Endothelial cell (in vitro differentiated cells): ENCODE measurements around the gene RGS4. TPM values are rescaled to one million over a fixed set of nuclear protein-coding genes. Genes with fewer than 3 reads are reported as not detected.

Experiments used
- DNase-seq: peaks from one replicate; pipeline ENCODE4 v3.0.0; 2021; ENCODE audit warnings: low spot score
- H3K27ac Mint-ChIP-seq: one replicate; pipeline ENCODE4 v1.8.0; 2021; ENCODE audit warnings: mixed read lengths, inconsistent platforms; ENCODE audit not compliant: unreplicated experiment
- H3K27me3 Mint-ChIP-seq: one replicate; pipeline ENCODE4 v1.8.0; 2021; ENCODE audit warnings: mild to moderate bottlenecking, moderate library complexity, mixed read lengths, inconsistent platforms; ENCODE audit not compliant: unreplicated experiment
- H3K36me3 Mint-ChIP-seq: one replicate; pipeline ENCODE4 v1.8.0; 2021; ENCODE audit warnings: mild to moderate bottlenecking, low read depth, mixed read lengths, inconsistent platforms; ENCODE audit not compliant: unreplicated experiment
- H3K4me1 Mint-ChIP-seq: one replicate; pipeline ENCODE4 v1.8.0; 2021; ENCODE audit warnings: mild to moderate bottlenecking, mixed read lengths, inconsistent platforms; ENCODE audit not compliant: unreplicated experiment
- H3K4me3 Mint-ChIP-seq: one replicate; pipeline ENCODE4 v1.8.0; 2021; ENCODE audit warnings: mild to moderate bottlenecking, mixed read lengths, inconsistent platforms; ENCODE audit not compliant: unreplicated experiment
- H3K9me3 Mint-ChIP-seq: one replicate; pipeline ENCODE4 v1.8.0; 2021; ENCODE audit warnings: mixed read lengths, inconsistent platforms; ENCODE audit not compliant: unreplicated experiment
- total RNA-seq: library from RNA; stranded (reverse); fragmentation: NEBNext Ultra II Directional; extraction: Animal tissue kit (Norgen Biotek cat#: 25700); gene quantifications from one replicate; pipeline ENCODE4 v1.2.1, GENCODE V29; 2021; ENCODE audit not compliant: unreplicated experiment
- TF ChIP-seq, protein P1 (sequence below): fragments of 200-600 bp; sonication (generic); IDR thresholded peaks from one replicate; pipeline ENCODE4 v1.5.0; 2021; ENCODE audit warnings: antibody characterized with exemption; ENCODE audit not compliant: unreplicated experiment

The RGS4 gene
- total RNA-seq, 1 donor from 2014 or later = 15.2 TPM

DNA sequence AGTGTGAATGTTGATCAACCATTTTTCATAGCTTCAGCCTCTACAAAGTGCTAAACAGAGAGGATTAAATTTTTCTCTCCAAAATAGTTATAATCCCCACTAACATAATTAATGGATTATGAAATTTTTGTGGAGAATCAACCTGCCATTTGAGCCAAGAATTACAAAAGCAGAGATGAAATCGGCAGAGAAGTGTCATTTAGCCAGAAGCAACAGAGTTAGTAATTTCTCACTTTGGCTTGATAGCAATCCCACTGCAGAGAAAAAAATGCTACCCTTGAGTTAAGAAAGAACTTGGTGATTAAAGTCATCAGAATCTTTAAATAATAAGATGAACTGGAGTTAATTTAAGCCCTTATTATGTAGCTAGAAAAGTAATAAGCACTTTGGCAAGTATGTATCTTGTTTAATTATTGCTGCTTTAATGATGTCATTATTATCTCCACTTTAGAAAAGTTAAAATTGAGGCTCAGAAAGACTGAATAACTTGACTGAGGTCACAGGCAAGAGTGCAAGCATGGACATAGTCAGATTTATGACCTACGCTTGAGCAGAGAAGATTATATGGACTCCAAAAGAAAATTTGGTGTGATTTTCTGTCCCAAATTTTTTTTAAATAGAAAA, 37.3 kb downstream of the RGS4 start:
- DNase-seq = no peak
- H3K36me3 Mint-ChIP-seq = peaks cover 6% of the 10 kb centered on the region
- no peak overlapping the region for H3K27ac Mint-ChIP-seq
- H3K4me1 Mint-ChIP-seq = no peaks in the 10 kb centered on the region
- no peak overlapping the region for H3K4me3 Mint-ChIP-seq
- TF ChIP-seq, protein P1, sequence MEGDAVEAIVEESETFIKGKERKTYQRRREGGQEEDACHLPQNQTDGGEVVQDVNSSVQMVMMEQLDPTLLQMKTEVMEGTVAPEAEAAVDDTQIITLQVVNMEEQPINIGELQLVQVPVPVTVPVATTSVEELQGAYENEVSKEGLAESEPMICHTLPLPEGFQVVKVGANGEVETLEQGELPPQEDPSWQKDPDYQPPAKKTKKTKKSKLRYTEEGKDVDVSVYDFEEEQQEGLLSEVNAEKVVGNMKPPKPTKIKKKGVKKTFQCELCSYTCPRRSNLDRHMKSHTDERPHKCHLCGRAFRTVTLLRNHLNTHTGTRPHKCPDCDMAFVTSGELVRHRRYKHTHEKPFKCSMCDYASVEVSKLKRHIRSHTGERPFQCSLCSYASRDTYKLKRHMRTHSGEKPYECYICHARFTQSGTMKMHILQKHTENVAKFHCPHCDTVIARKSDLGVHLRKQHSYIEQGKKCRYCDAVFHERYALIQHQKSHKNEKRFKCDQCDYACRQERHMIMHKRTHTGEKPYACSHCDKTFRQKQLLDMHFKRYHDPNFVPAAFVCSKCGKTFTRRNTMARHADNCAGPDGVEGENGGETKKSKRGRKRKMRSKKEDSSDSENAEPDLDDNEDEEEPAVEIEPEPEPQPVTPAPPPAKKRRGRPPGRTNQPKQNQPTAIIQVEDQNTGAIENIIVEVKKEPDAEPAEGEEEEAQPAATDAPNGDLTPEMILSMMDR = no peak
- H3K27me3 Mint-ChIP-seq = peaks cover 2% of the 10 kb centered on the region
- H3K9me3 Mint-ChIP-seq = peaks cover 6% of the 10 kb centered on the region

DNA sequence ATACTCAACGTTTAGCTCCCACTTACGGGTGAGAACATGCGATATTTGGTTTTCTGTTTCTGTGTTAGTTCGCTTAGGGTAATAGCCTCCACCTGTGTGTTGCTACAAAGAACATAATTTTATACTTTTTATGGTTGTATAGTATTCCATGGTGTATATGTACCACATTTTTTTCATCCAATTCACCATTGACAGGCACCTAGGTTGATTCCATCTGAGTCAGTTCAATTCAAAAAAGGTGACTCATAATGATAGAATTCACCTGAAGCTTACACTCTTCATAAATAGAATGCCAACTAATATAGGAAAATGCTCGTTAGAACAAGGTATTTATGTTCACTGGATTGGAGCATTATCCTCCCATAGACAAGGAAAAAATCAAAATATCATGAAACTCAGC, 38.5 kb downstream of the RGS4 start:
- Mint-ChIP-seq H3K36me3 (peaks cover 6% of the 10 kb centered on the region), H3K27me3 (peaks cover 2% of the 10 kb centered on the region), H3K27ac (no peak overlapping the region), H3K9me3 (peaks cover 6% of the 10 kb centered on the region), H3K4me3 (no peak overlapping the region), H3K4me1 (no peaks in the 10 kb centered on the region)
- TF ChIP-seq, protein P1 = no peak
- no peak for DNase-seq

DNA sequence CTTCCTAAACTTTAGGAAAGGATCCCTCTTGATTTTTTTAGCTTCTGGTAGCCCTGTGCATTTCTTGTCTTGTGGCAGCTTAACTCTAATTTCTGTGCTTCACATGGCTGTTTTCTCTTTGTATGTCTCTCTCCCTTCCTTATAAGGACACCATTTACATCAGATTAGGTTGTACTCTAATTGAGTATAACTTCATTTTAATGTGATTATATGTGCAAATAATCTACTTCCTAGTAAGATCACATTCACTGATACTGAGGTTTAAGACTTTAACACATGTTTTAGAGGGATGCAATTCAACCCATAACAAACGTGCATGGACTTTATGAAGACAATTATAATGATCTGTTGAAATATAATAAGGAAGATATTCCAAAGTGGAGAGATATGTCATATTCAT, 46.7 kb downstream of the RGS4 start:
- Mint-ChIP-seq H3K27me3 (peaks cover 1% of the 10 kb centered on the region), H3K36me3 (no peaks in the 10 kb centered on the region), H3K4me3 (no peak overlapping the region), H3K9me3 (no peaks in the 10 kb centered on the region), H3K27ac (no peak overlapping the region), H3K4me1 (no peaks in the 10 kb centered on the region)
- TF ChIP-seq, protein P1 = no peak
- DNase-seq = no peak

DNA sequence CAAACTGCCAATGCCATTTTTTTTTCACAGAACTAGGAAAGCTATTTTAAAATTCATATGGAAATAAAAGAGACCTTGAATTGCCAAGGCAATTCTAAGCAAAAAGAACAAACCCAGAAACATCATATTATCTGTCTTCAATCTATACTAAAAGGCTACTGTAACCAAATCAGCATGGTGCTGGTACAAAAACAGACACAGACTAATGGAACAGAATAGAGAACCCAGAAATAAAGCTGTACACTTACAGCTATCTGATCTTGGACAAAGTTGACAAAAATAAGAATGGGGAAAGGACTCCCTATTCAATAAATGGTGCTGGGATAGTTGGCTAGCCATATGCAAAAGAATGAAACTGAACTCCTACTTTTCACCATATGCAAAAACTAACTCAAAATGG, 50.5 kb downstream of the RGS4 start:
- Mint-ChIP-seq H3K9me3 (no peaks in the 10 kb centered on the region), H3K36me3 (no peaks in the 10 kb centered on the region), H3K27ac (no peak overlapping the region), H3K27me3 (peaks cover 1% of the 10 kb centered on the region), H3K4me1 (no peaks in the 10 kb centered on the region), H3K4me3 (no peak overlapping the region)
- no peak for DNase-seq
- TF ChIP-seq, protein P1 = no peak

GRCh38 chr1:163120372-163120771, 51.2 kb downstream of the RGS4 start:
- TF ChIP-seq, protein P1 = no peak
- Mint-ChIP-seq H3K4me3 (no peak overlapping the region), H3K9me3 (no peaks in the 10 kb centered on the region), H3K27me3 (peaks cover 1% of the 10 kb centered on the region), H3K27ac (no peak overlapping the region), H3K4me1 (no peaks in the 10 kb centered on the region), H3K36me3 (no peaks in the 10 kb centered on the region)
- no peak for DNase-seq
